Tibial artery (tissue), 4 donors: Measurements from ENCODE around the gene ARHGEF38.

Experiments used
- DNase-seq, 2 donors: peaks; one replicate each; pipeline ENCODE4 v3.0.0-alpha.2; 2019
- H3K27ac ChIP-seq, 2 donors: fragments of 200-600 bp; sonication (generic) in 1 of 2; 1 replicate in 1 of 2; 2 replicates in 1 of 2; pipeline ENCODE4 v1.5.1; 2018 to 2019; ENCODE audit warnings: mild to moderate bottlenecking in 1 of 2
- H3K27me3 ChIP-seq, 2 donors: fragments of 200-600 bp; sonication (generic) in 1 of 2; one replicate each; pipeline versions ENCODE4 v1.5.1 to v1.6.0; 2016 to 2019
- H3K36me3 ChIP-seq, 3 donors: fragments of 200-600 bp; sonication (generic) in 2 of 3; one replicate each; pipeline ENCODE4 v1.5.1; 2016 to 2019; ENCODE audit warnings: mild to moderate bottlenecking in 2 of 3
- H3K4me1 ChIP-seq, 4 donors: fragments of 200-600 bp; sonication (generic) in 2 of 4; 1 replicate in 3 of 4; 2 replicates in 1 of 4; pipeline ENCODE4 v1.5.1; 2016 to 2019
- H3K4me3 ChIP-seq, 2 donors: fragments of 200-600 bp; sonication (generic) in 1 of 2; 1 replicate in 1 of 2; 2 replicates in 1 of 2; pipeline ENCODE4 v1.5.1; 2018 to 2019; ENCODE audit warnings: mild to moderate bottlenecking in 2 of 2
- H3K9me3 ChIP-seq, 3 donors: fragments of 200-600 bp; sonication (generic) in 1 of 3; one replicate each; pipeline ENCODE4 v1.5.1; 2016 to 2019
- CTCF ChIP-seq, 2 experiments: fragments of 200-600 bp in 1 of 2; fragments of 450-650 bp in 1 of 2; IDR thresholded peaks; one replicate each; pipeline ENCODE4 v1.5.1; 2017 to 2019; ENCODE audit warnings: antibody characterized with exemption in 2 of 2, mild to moderate bottlenecking in 1 of 2, moderate library complexity in 1 of 2
- intact Hi-C: fragments of 100-400 bp; cut with DNase I; formaldehyde crosslinking; loops from one replicate; pipeline ENCODE4 v1.15.0; 2023; ENCODE audit warnings: low total_unique reads

The ARHGEF38 gene

GRCh38 chr4:105626846-105627245 lies 74.4 kb downstream of the ARHGEF38 start:
- intact Hi-C loops: no loop called here
- TF ChIP-seq CTCF (IDR thresholded peaks at IDR 0.05): no peak
- H3K36me3 ChIP-seq: no peaks in the 10 kb centered on the region
- no peak overlapping the region for H3K4me3 ChIP-seq
- no peaks in the 10 kb centered on the region for H3K27me3 ChIP-seq
- no peak for DNase-seq
- peaks cover 0 to 33% (median 2%) of the 10 kb centered on the region in 4 donors for H3K4me1 ChIP-seq
- H3K9me3 ChIP-seq: no peaks in the 10 kb centered on the region
- no peak overlapping the region for H3K27ac ChIP-seq

- H3K27ac ChIP-seq: no peak overlapping the region
- H3K4me1 ChIP-seq: peaks cover 0 to 32% (median 0%) of the 10 kb centered on the region in 4 donors
- no peaks in the 10 kb centered on the region for H3K27me3 ChIP-seq
- TF ChIP-seq CTCF (IDR thresholded peaks at IDR 0.05): no peak
- H3K9me3 ChIP-seq: no peaks in the 10 kb centered on the region
- no peak for DNase-seq
- intact Hi-C loops: no loop called here
- H3K4me3 ChIP-seq: no peak overlapping the region
- H3K36me3 ChIP-seq: no peaks in the 10 kb centered on the region
Observed at GRCh38 chr4:105627620-105628019, 75.2 kb downstream of the ARHGEF38 start.

GRCh38 chr4:105630670-105631655 lies 78.5 kb downstream of the ARHGEF38 start:
- Histone ChIP-seq H3K4me3 (no peak overlapping the region), H3K27ac (no peak overlapping the region), H3K27me3 (no peaks in the 10 kb centered on the region), H3K36me3 (no peaks in the 10 kb centered on the region), H3K9me3 (no peaks in the 10 kb centered on the region), H3K4me1 (peaks cover 0 to 32% (median 3%) of the 10 kb centered on the region in 4 donors)
- intact Hi-C loops: no loop called here
- TF ChIP-seq CTCF (IDR thresholded peaks at IDR 0.05): no peak
- no peak for DNase-seq

- no peak overlapping the region for H3K4me3 ChIP-seq
- DNase-seq: no peak
- H3K36me3 ChIP-seq: no peaks in the 10 kb centered on the region
- intact Hi-C loops: no loop called here
- no peaks in the 10 kb centered on the region for H3K27me3 ChIP-seq
- H3K27ac ChIP-seq: no peak overlapping the region
- H3K4me1 ChIP-seq: peaks cover 0 to 32% (median 3%) of the 10 kb centered on the region in 4 donors
- no peaks in the 10 kb centered on the region for H3K9me3 ChIP-seq
- no peak for TF ChIP-seq CTCF (IDR thresholded peaks at IDR 0.05)
Observed at GRCh38 chr4:105631818-105632400, 79.5 kb downstream of the ARHGEF38 start.

- intact Hi-C loops: no loop called here
- Histone ChIP-seq H3K4me3 (no peak overlapping the region), H3K4me1 (peaks cover 0 to 35% (median 4%) of the 10 kb centered on the region in 4 donors), H3K9me3 (no peaks in the 10 kb centered on the region), H3K27me3 (no peaks in the 10 kb centered on the region), H3K27ac (no peak overlapping the region), H3K36me3 (no peaks in the 10 kb centered on the region)
- DNase-seq: no peak
- no peak for TF ChIP-seq CTCF (IDR thresholded peaks at IDR 0.05)
Observed at GRCh38 chr4:105632599-105632998, 80.2 kb downstream of the ARHGEF38 start.
